ENCODE data around the gene AOPEP. TPM values are rescaled to one million over a fixed set of nuclear protein-coding genes. Genes with fewer than 3 reads are reported as not detected.

Gene AOPEP
- total RNA-seq, 1 experiment from 2014 or later = 15.0 TPM

- Histone ChIP-seq H4K20me1 (ENCODE audit: control insufficient read depth, insufficient read depth, insufficient read length) (no peaks in the 10 kb centered on the region), H3K14ac (ENCODE audit: insufficient read depth, low read length) (no peak overlapping the region), H3K79me2 (ENCODE audit: insufficient read depth, low read length) (no peaks in the 10 kb centered on the region), H2BK20ac (ENCODE audit: low read depth, low read length, poor library complexity, severe bottlenecking) (no peak overlapping the region), H2AFZ (ENCODE audit: low read length) (no peak overlapping the region), H2BK15ac (ENCODE audit: low read depth, low read length) (no peak overlapping the region), H3K9ac (ENCODE audit: extremely low read depth, insufficient read length, low read length) (no peak overlapping the region), H2AK5ac (ENCODE audit: insufficient read length, low read length) (no peak overlapping the region), H3K4me2 (ENCODE audit: insufficient read depth, insufficient read length, low read length) (no peak overlapping the region), H3K27me3 (ENCODE audit: insufficient read depth, low read length) (no peaks in the 10 kb centered on the region), H3K23me2 (ENCODE audit: insufficient read length, low read depth, low read length, poor library complexity, severe bottlenecking) (no peaks in the 10 kb centered on the region), H3K27ac (ENCODE audit: insufficient read length, low read depth, low read length) (no peak overlapping the region), H3K9me3 (ENCODE audit: control insufficient read depth, low read depth, low read length) (no peaks in the 10 kb centered on the region), H4K8ac (replicated peaks; ENCODE audit: insufficient read length, low read depth, low read length) (no peak overlapping the region), H4K91ac (ENCODE audit: insufficient read length, low read depth, low read length) (no peak overlapping the region), H2BK12ac (ENCODE audit: insufficient read length, low read depth, low read length) (no peak overlapping the region), H4K5ac (ENCODE audit: insufficient read length, low read depth, low read length) (no peak overlapping the region), H3K18ac (ENCODE audit: insufficient read length, low read depth, low read length) (no peak overlapping the region), H3K4me1 (ENCODE audit: insufficient read depth, low read length) (peaks cover 10% of the 10 kb centered on the region; the same call in 1 of the 2 replicates), H3K79me1 (ENCODE audit: insufficient read depth, low read depth, low read length, poor library complexity, severe bottlenecking) (no peaks in the 10 kb centered on the region), H2BK5ac (ENCODE audit: insufficient read length, low read length) (no peak overlapping the region), H3K4ac (ENCODE audit: low read depth, low read length) (no peak overlapping the region), H2BK120ac (ENCODE audit: low read depth, low read length, poor library complexity, severe bottlenecking) (no peak overlapping the region), H3K56ac (ENCODE audit: insufficient read length, low read depth, low read length) (no peak overlapping the region), H3K23ac (ENCODE audit: insufficient read length, low read depth, low read length) (no peak overlapping the region), H3T11ph (ENCODE audit: low read length) (no peak overlapping the region)
- TF ChIP-seq CTCF (conservative IDR thresholded peaks at IDR 0.05) = no peak
- no peak overlapping the region for H3K4me3 Mint-ChIP-seq
- H3K36me3 Mint-ChIP-seq (ENCODE audit: insufficient read depth in 1 of 3, low read depth in 3 of 3) = peaks cover 0 to 3% (median 0%) of the 10 kb centered on the region in 3 experiments; a peak in 1 of 7 replicates
- H3K9me3 Mint-ChIP-seq = no peaks in the 10 kb centered on the region
- peaks cover 38 to 43% of the 10 kb centered on the region in 2 experiments for H3K4me1 Mint-ChIP-seq
- H3K27me3 Mint-ChIP-seq (ENCODE audit: low read depth) = peaks cover 6% of the 10 kb centered on the region; the same call in 1 of the 2 replicates
- WGBS (ENCODE audit: extremely low coverage, insufficient read length, low lambda C conversion rate) = no CpG with 5 or more reads among the region's 4 CpGs
- no peak overlapping the region for H3K27ac Mint-ChIP-seq
- no peak for DNase-seq
Measured at GRCh38 chr9:95133325-95133705, 406.8 kb downstream of the AOPEP start.
